NAMALWA (cell line): ENCODE results near the gene CDH8.
A peak's percentile ranks its signal among the peaks of the same experiment; 100 is the strongest.

Experiments used
- DNase-seq: peaks from one replicate; pipeline ENCODE4 v3.0.0-alpha.2; 2015; ENCODE audit warnings: low spot score

The CDH8 gene

GRCh38 chr16:62036101-62036801 lies at the start of gene CDH8:
Gene CDH8, minus strand, starts transcription at chr16:62036438. Its CDS starts 15,035 bp downstream, at chr16:62021403.
- no peak for DNase-seq

- DNase-seq: no peak
Observed at GRCh38 chr16:62079236-62079635, 43.0 kb upstream of the CDH8 start.

- DNase-seq: peak; percentile 24
Observed at GRCh38 chr16:62077998-62078397, 41.8 kb upstream of the CDH8 start.

DNA sequence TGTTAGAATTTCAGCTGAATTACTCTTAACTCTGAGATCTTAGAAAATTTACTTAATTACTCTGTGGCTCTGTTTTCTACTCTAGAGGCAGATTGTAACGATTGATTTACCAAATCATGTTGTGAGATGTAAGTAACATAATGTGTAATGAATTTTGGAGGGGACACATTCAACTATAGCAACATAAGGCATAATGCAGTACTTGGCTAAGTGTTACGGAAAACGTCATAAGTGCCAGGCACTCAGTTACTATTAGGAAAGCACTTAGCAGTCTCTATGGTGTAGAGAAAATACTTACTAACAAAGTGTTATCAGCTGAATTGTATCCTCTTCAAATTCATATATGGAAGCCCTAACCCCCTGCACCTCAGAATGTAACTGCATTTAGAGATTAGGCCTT lies 40.6 kb upstream of the CDH8 start:
- no peak for DNase-seq

DNA sequence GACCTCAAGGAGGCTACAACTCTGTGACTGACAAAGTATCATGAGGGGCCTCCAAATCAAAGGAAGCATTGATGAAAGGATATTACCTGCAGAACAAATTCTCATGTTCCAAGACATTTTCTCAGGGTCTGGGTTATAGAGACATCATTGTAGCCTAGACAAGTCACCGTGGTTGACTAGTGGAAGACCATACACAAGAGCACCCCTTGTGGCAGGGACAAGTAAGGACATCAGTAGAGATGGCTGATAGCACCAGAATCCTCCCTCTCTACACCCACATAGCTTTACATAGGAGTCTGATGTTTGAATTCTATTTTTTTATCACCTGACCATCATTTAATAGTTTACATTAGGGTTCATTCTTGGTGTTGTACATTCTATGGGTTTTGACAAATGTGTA lies 32.5 kb upstream of the CDH8 start:
- peak; percentile 53 for DNase-seq

GRCh38 chr16:62067981-62068380 lies 31.7 kb upstream of the CDH8 start:
- no peak for DNase-seq

- no peak for DNase-seq
Observed at GRCh38 chr16:62067182-62067581, 30.9 kb upstream of the CDH8 start.

GRCh38 chr16:62066747-62067146 lies 30.5 kb upstream of the CDH8 start:
- no peak for DNase-seq

- no peak for DNase-seq
Observed at GRCh38 chr16:62064173-62064572, 27.9 kb upstream of the CDH8 start.

GRCh38 chr16:62060089-62060488 lies 23.9 kb upstream of the CDH8 start:
- DNase-seq: no peak

GRCh38 chr16:62059527-62059926 lies 23.3 kb upstream of the CDH8 start:
- DNase-seq: no peak

DNA sequence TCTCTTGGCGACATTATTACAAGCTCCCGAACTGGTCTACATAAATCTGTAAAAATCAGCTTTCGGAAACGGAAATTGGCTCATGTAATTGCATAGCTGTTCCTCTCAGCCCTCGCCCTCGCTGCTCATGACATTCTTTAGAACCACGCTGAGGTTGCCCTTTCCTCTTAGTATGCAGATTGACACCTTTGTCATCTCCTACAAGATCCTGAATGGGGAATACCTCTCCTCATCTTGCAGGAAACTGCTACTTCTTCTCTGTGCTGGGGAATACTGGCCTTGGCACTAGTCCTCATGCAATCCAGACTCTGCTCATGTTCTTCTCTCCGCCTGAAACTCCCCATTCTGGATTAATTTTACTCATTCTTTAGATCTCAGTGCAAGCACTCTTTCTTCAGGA lies 22.2 kb upstream of the CDH8 start:
- DNase-seq: no peak

- no peak for DNase-seq
Observed at GRCh38 chr16:62051942-62052341, 15.7 kb upstream of the CDH8 start.

GRCh38 chr16:62050793-62051192 lies 14.6 kb upstream of the CDH8 start:
- DNase-seq: no peak

- no peak for DNase-seq
Observed at GRCh38 chr16:62046801-62047200, 10.6 kb upstream of the CDH8 start.

DNA sequence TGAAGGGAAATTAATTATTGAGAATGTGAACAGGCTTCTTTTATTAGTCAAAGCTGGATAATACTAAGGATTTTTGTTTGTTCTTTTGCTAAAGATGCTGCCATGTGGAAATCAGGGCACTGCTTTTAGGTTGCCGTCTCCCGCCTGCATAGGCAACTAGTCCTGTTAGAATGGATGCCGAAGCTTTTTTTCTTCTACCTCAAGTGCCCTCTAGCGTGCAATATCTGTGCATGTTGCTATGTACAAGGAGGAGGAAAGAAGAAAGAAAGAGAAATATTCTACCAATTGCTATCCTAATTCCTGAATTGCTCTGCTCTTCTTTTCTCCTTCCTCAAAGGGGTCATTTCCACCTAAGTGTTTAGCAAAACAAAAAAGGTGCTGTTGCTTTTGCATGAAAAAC lies 5.2 kb upstream of the CDH8 start:
- DNase-seq: no peak

GRCh38 chr16:62038646-62039045 lies 2.4 kb upstream of the CDH8 start:
- DNase-seq: no peak

GRCh38 chr16:62038225-62038624 lies 2.0 kb upstream of the CDH8 start:
- no peak for DNase-seq

DNA sequence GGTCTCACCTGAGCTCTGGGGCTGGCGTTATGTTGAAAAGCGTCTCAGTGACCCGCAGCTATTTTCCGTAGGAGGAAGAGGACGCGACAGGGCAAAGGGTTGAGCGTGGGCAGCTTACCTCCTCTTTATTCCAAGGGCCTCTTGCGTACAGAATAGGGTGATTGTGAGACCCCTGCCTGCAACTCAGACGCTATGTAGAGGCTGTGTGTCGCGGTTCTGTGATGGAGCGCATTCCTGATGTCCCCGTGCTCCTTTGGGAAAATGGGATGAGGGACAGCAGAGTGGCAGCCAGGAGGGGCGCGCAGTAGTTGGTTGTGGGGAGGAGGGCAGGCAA lies 531 bp upstream of the CDH8 start:
- no peak for DNase-seq

GRCh38 chr16:62035115-62036092 lies 834 bp downstream of the CDH8 start:
- no peak for DNase-seq

GRCh38 chr16:62034231-62035114 lies 1.8 kb downstream of the CDH8 start:
- no peak for DNase-seq

- no peak for DNase-seq
Observed at GRCh38 chr16:62033065-62033464, 3.2 kb downstream of the CDH8 start.
